Effector memory CD8-positive, alpha-beta T cell (primary cell): Measurements from ENCODE around the gene ZNF385C.

Experiments used
- ATAC-seq: fragments of 150-1000 bp; cut with Tn5 transposase; replicated peaks from 2 replicates; pipeline ENCODE4 v1.10.0; 2021; ENCODE audit warnings: mild to moderate bottlenecking, moderate library complexity
- DNase-seq, 3 experiments: peaks; one replicate each; pipeline ENCODE4 v3.0.0; 2021
- H3K27ac Mint-ChIP-seq, 2 donors: one replicate each; pipeline ENCODE4 v1.8.0; 2022; ENCODE audit warnings: mild to moderate bottlenecking in 2 of 2, mixed read lengths in 2 of 2, moderate library complexity in 2 of 2
- H3K27me3 Mint-ChIP-seq, 2 donors: one replicate each; pipeline ENCODE4 v1.8.0; 2022; ENCODE audit warnings: mixed read lengths in 2 of 2
- H3K36me3 Mint-ChIP-seq: one replicate; pipeline ENCODE4 v1.8.0; 2022; ENCODE audit warnings: mild to moderate bottlenecking, moderate library complexity, mixed read lengths; ENCODE audit not compliant: insufficient read depth
- H3K4me1 Mint-ChIP-seq, 2 donors: one replicate each; pipeline ENCODE4 v1.8.0; 2022; ENCODE audit warnings: low read depth in 2 of 2, mixed read lengths in 2 of 2
- H3K4me3 Mint-ChIP-seq, 2 donors: one replicate each; pipeline ENCODE4 v1.8.0; 2022; ENCODE audit warnings: mild to moderate bottlenecking in 2 of 2, mixed read lengths in 2 of 2, moderate library complexity in 2 of 2
- H3K9me3 Mint-ChIP-seq, 2 donors: one replicate each; pipeline ENCODE4 v1.8.0; 2022; ENCODE audit warnings: mixed read lengths in 2 of 2

ZNF385C gene

DNA sequence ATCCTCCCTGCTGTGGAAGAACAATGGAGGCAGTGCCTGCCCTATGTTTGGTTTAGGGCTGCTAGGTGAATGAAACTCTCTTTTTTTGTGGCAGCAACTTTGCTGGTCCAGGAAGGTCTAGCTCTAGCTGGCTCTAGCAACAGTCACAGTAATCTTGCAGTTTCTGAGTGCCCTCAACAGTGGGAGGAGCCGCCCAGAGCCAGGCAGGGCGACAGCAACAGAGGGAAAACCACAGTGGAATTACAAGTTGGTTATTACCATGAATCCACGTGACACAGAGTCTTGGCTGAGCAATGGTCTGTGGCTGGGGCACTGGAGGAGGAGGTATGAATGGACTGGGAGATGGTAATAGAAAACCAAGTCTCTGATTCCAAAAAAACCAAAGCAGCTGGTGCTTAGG, 34.7 kb upstream of the ZNF385C start:
- no peak for DNase-seq
- peak overlapping the region; percentile 65 to 87 for H3K27ac Mint-ChIP-seq
- H3K27me3 Mint-ChIP-seq: no peaks in the 10 kb centered on the region
- H3K9me3 Mint-ChIP-seq: no peaks in the 10 kb centered on the region
- peak overlapping the region; percentile 6 to 22 for H3K4me3 Mint-ChIP-seq
- H3K36me3 Mint-ChIP-seq: peaks cover 47% of the 10 kb centered on the region
- H3K4me1 Mint-ChIP-seq: peaks cover 35 to 43% of the 10 kb centered on the region in 2 donors
- peak; percentile 51 for ATAC-seq

DNA sequence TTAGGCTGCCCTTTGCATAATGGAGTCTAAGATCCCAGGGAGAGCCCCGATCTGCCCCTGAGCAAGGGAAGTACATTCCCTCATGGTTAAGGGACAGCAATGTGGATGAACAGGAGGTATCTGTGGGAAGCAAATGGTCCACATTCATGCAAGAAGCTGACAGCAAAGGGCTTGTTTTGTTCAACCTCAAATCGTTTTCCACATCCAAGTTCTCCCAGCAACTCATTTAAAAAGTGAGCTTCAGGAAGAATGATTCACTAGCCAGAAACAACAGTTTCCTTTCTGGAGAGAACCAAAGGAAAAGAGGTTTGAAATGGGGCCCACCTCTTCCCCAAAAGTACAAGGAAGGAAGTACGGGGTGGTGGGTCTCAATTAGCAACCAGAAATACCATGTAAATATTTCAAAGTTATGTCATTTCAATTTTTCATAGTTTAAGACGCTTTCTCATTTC, 33.7 kb upstream of the ZNF385C start:
- Mint-ChIP-seq H3K4me3 (no peak overlapping the region), H3K9me3 (no peaks in the 10 kb centered on the region), H3K36me3 (peaks cover 50% of the 10 kb centered on the region), H3K4me1 (peaks cover 34 to 39% of the 10 kb centered on the region in 2 donors), H3K27ac (peak overlapping the region in 1 of 2 donors; percentile 65), H3K27me3 (no peaks in the 10 kb centered on the region)
- no peak for ATAC-seq
- no peak for DNase-seq

GRCh38 chr17:42131232-42131631, 33.0 kb upstream of the ZNF385C start:
- Mint-ChIP-seq H3K9me3 (no peaks in the 10 kb centered on the region), H3K36me3 (peaks cover 50% of the 10 kb centered on the region), H3K4me1 (peaks cover 30 to 32% of the 10 kb centered on the region in 2 donors), H3K27ac (peak overlapping the region; percentile 23 to 65), H3K27me3 (no peaks in the 10 kb centered on the region), H3K4me3 (no peak overlapping the region)
- ATAC-seq (no peak), DNase-seq (no peak)

- no peaks in the 10 kb centered on the region for H3K27me3 Mint-ChIP-seq
- ATAC-seq (no peak), DNase-seq (no peak)
- no peaks in the 10 kb centered on the region for H3K9me3 Mint-ChIP-seq
- H3K36me3 Mint-ChIP-seq: peaks cover 57% of the 10 kb centered on the region
- H3K4me1 Mint-ChIP-seq: peaks cover 26% of the 10 kb centered on the region in 2 donors
- H3K4me3 Mint-ChIP-seq: no peak overlapping the region
- H3K27ac Mint-ChIP-seq: peak overlapping the region; percentile 23 to 70
These were observed 32.1 kb upstream of the ZNF385C start for GRCh38 chr17:42130310-42130936.

DNA sequence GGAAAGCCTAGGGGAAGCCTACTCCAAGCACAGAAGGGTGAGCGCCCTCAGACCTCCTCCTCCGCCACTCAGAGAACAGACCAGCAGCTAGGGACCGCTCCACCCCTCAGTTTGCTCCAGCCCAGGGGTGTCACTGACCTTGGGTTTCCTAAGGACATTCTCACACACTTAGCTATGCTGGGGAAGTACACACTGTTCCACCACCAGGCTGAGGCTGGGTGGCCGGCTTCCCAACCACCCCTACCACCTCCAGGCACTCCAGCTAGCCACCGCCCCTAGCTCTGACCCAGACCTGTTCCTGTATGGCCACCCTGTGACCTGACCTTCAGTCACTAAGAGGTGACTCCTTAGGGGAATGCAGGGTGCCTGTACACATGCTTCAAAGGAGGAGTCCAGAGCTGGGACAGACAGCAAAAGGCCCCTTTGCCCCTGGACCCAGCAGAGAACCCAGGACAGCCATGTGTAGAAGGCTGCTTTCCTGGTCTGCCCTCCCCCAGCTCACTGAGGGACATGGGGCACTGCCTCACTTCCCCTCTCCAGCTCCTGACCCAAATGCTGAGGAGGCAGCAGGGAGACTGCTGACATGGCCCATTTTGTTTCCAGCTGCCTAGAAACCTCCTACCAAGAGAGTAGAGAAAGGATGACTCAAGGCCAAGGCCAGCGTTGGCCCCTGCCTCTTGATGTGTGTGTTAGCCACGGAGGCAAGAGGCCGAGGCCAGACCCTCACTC, 31.0 kb upstream of the ZNF385C start:
- Mint-ChIP-seq H3K4me1 (peaks cover 26% of the 10 kb centered on the region in 2 donors), H3K27me3 (no peaks in the 10 kb centered on the region), H3K27ac (peak overlapping the region; percentile 61 to 68), H3K36me3 (peaks cover 62% of the 10 kb centered on the region), H3K4me3 (no peak overlapping the region), H3K9me3 (no peaks in the 10 kb centered on the region)
- DNase-seq (no peak), ATAC-seq (no peak)

DNA sequence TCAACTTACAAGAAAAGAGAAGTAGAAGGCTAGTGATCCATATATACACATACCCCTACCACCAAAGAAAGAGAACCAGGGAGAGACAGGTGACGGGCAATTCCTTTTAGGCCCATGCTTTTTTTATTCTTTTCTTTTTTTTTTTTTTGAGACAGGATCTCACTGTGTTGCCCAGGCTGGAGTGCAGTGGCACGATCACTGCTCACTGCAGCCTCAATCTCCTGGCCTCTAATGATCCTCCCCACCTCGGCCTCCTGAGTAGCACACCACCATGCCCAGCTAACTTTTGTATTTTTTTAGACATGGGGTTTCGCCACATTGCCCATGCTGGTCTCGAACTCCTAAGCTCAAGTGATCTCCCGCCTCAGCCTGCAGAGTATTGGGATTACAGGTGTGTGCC, 29.1 kb upstream of the ZNF385C start:
- no peak for ATAC-seq
- no peak overlapping the region for H3K4me3 Mint-ChIP-seq
- no peaks in the 10 kb centered on the region for H3K9me3 Mint-ChIP-seq
- peak overlapping the region in 1 of 2 donors; percentile 3 for H3K27ac Mint-ChIP-seq
- H3K36me3 Mint-ChIP-seq: peaks cover 58% of the 10 kb centered on the region
- no peaks in the 10 kb centered on the region for H3K27me3 Mint-ChIP-seq
- peaks cover 10% of the 10 kb centered on the region in 2 donors for H3K4me1 Mint-ChIP-seq
- DNase-seq: no peak

- Mint-ChIP-seq H3K4me3 (no peak overlapping the region), H3K27me3 (no peaks in the 10 kb centered on the region), H3K9me3 (no peaks in the 10 kb centered on the region), H3K4me1 (peaks cover 8 to 10% of the 10 kb centered on the region in 2 donors), H3K36me3 (peaks cover 54% of the 10 kb centered on the region), H3K27ac (peak overlapping the region in 1 of 2 donors; percentile 3)
- no peak for ATAC-seq
- DNase-seq: no peak
These were observed 28.6 kb upstream of the ZNF385C start for GRCh38 chr17:42126836-42127235.

GRCh38 chr17:42125565-42125964, 27.3 kb upstream of the ZNF385C start:
- H3K36me3 Mint-ChIP-seq: peaks cover 58% of the 10 kb centered on the region
- H3K9me3 Mint-ChIP-seq: no peaks in the 10 kb centered on the region
- H3K4me1 Mint-ChIP-seq: peaks cover 5 to 7% of the 10 kb centered on the region in 2 donors
- DNase-seq: no peak
- no peak for ATAC-seq
- peak overlapping the region in 1 of 2 donors; percentile 41 for H3K27ac Mint-ChIP-seq
- H3K4me3 Mint-ChIP-seq: no peak overlapping the region
- H3K27me3 Mint-ChIP-seq: no peaks in the 10 kb centered on the region

DNA sequence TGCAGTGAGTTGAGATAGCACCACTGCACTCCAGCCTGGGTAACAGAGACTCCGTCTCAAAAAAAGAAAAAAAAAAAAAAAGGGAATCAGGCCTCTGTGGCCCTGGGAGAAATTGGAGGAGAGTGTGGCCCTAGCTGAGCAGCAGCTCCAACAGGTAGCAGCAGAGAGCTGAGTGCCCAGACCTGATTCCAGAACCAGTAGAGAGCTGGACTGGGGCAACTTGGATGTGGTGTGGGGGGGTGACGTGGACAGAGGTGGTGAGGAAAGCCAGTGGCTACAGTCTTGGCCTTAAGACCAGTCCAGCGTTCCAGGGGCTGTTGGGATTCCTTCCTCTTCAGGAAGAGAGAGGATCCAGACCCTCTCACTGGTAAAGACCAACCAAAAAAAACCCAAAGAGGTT, 26.0 kb upstream of the ZNF385C start:
- no peak for DNase-seq
- H3K36me3 Mint-ChIP-seq: peaks cover 55% of the 10 kb centered on the region
- H3K4me3 Mint-ChIP-seq: no peak overlapping the region
- no peaks in the 10 kb centered on the region for H3K27me3 Mint-ChIP-seq
- H3K4me1 Mint-ChIP-seq: peaks cover 4 to 10% of the 10 kb centered on the region in 2 donors
- H3K9me3 Mint-ChIP-seq: no peaks in the 10 kb centered on the region
- ATAC-seq: no peak
- no peak overlapping the region for H3K27ac Mint-ChIP-seq

GRCh38 chr17:42122371-42123303, 24.4 kb upstream of the ZNF385C start, which contains the start of gene HSPB9:
TSS of gene HSPB9 (plus strand) at chr17:42122804. CDS start at chr17:42122851, 47 bp downstream.
- ATAC-seq: no peak
- DNase-seq: no peak
- Mint-ChIP-seq H3K36me3 (peaks cover 47% of the 10 kb centered on the region), H3K4me3 (peak within 1 kb of the TSS; percentile 66 to 72), H3K4me1 (peaks cover 7 to 10% of the 10 kb centered on the region in 2 donors), H3K9me3 (no peaks in the 10 kb centered on the region), H3K27ac (peak within 1 kb of the TSS; percentile 52 to 70), H3K27me3 (no peaks in the 10 kb centered on the region)

DNA sequence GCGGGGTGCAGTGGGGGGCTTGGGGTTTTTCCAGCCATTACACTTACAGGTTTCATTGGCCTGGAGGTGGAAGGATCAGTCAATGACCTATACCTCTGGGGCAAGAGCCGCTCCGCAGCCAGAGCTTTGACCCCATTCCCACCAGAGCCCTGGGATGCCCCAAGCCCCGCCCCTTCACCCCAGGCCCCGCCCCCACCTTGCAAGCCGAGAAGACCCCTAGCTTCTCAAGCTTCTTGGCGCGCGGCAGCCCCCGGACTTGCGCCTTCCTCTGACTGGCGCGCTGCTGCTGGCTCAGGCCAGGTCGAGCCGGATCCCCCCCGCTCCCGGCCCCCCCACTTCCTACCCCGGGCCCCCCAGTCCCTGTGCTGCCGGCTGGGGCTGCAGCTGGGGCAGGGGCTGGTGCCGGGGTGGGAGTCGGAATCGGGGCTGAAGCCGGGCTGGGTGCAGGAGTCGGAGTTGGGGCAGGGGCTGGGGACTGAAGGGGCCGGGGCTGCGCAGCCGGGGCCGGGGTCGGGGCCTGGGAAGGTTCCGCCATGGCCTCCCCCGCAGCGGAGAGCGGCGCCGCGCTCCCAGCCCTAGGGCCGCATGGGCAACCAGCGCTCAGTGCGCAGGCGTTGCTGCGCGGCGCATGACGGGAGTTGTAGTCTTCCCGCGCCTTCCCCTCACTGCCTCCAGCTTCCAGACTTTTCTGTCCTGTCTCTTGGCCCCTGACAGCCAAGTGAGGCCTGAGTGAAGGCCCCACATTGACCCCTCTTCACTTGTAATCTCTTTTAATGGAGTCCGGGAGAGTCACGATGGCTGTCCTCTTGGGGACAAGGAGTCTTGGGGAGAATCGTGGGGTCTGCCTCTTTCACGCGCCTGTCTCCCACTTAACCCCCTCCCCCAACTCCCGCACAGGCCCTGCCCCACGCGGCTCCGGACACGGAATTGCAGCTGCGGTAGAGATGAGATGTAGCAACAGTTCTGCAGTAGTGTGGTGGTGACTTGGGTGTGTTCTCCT, 22.8 kb upstream of the ZNF385C start, which contains the start of gene KAT2A:
Gene KAT2A (minus strand): TSS at position 598 of the 1,000 bp plus-strand sequence. CDS start 63 bp downstream, at position 535.
- no peaks in the 10 kb centered on the region for H3K9me3 Mint-ChIP-seq
- ATAC-seq (peak; percentile 90), DNase-seq (peak; percentile 69 to 71 (median 70))
- H3K4me3 Mint-ChIP-seq: peak within 1 kb of the TSS; percentile 66 to 72
- H3K36me3 Mint-ChIP-seq: peaks cover 40% of the 10 kb centered on the region
- H3K27me3 Mint-ChIP-seq: no peaks in the 10 kb centered on the region
- H3K27ac Mint-ChIP-seq: peak within 1 kb of the TSS; percentile 52 to 70
- H3K4me1 Mint-ChIP-seq: peaks cover 14 to 17% of the 10 kb centered on the region in 2 donors

- no peaks in the 10 kb centered on the region for H3K27me3 Mint-ChIP-seq
- H3K27ac Mint-ChIP-seq: no peak overlapping the region
These were observed 22.0 kb upstream of the ZNF385C start for GRCh38 chr17:42120161-42120769.

More at GRCh38 chr17:42120161-42120769, 22.0 kb upstream of the ZNF385C start:
- H3K4me3 Mint-ChIP-seq: peak overlapping the region; percentile 66 to 72
- H3K9me3 Mint-ChIP-seq: no peaks in the 10 kb centered on the region
- DNase-seq: no peak
- no peak for ATAC-seq
- peaks cover 32% of the 10 kb centered on the region for H3K36me3 Mint-ChIP-seq
- peaks cover 16 to 23% of the 10 kb centered on the region in 2 donors for H3K4me1 Mint-ChIP-seq
